IMR-90 (cell line): ENCODE measurements around the gene CCL27. TPM values are rescaled to one million over a fixed set of nuclear protein-coding genes. Genes with fewer than 3 reads are reported as not detected.

Experiments
- ATAC-seq: fragments of 200-7000 bp; cut with Tn5 transposase; 2 replicates; pipeline ENCODE4 v1.9.1; 2020; ENCODE audit warnings: low read depth, mild to moderate bottlenecking, moderate library complexity
- BruUV-seq: library from RNA; stranded (reverse); fragments of 400-500 nt; replicated peaks from 2 replicates; lab custom pipeline; 2021; lab: Mats Ljungman, UMichigan
- CTCF ChIA-PET: fragments of 300-600 bp; formaldehyde crosslinking; extraction: SDS; loops from one replicate; lab custom pipeline; 2021; ENCODE audit warnings: antibody characterized with exemption; lab: Yijun Ruan, JAX
- POLR2A ChIA-PET: fragments of 300-600 bp; sonication (Branson Sonifier 250); formaldehyde crosslinking; loops from one replicate; lab custom pipeline; 2022; ENCODE audit warnings: antibody characterized with exemption; ENCODE audit not compliant: unreplicated experiment; lab: Charles Lee
- DNase-seq: peaks from one replicate; pipeline ENCODE4 v3.0.0; 2013
- H2AFZ ChIP-seq: replicated peaks from 2 replicates; pipeline ENCODE3; 2013; ENCODE audit warnings: low read length, mild to moderate bottlenecking; ENCODE audit not compliant: poor library complexity
- H2AK5ac ChIP-seq: 2 replicates; pipeline ENCODE4 v1.6.1; 2013; ENCODE audit warnings: low read depth, low read length, inconsistent platforms
- H2AK9ac ChIP-seq: replicated peaks from 2 replicates; pipeline ENCODE3; 2013; ENCODE audit warnings: mild to moderate bottlenecking, low read depth, low read length, moderate library complexity; ENCODE audit not compliant: poor library complexity
- H2BK120ac ChIP-seq: 2 replicates; pipeline ENCODE4 v1.6.1; 2013; ENCODE audit warnings: low read depth, low read length, inconsistent platforms
- H2BK15ac ChIP-seq: 3 replicates; pipeline ENCODE4 v1.6.1; 2013; ENCODE audit warnings: low read depth, low read length, inconsistent platforms
- H2BK20ac ChIP-seq: 2 replicates; pipeline ENCODE4 v1.6.1; 2013; ENCODE audit warnings: low read depth, mild to moderate bottlenecking, inconsistent platforms, low read length, moderate library complexity
- H2BK5ac ChIP-seq: 2 replicates; pipeline ENCODE4 v1.6.1; 2013; ENCODE audit warnings: mild to moderate bottlenecking, low read depth, low read length, inconsistent platforms; ENCODE audit not compliant: poor library complexity, severe bottlenecking
- H3K14ac ChIP-seq: replicated peaks from 2 replicates; pipeline ENCODE4 v1.6.1; 2013; ENCODE audit warnings: low read depth, low read length, inconsistent platforms
- H3K18ac ChIP-seq: 2 replicates; pipeline ENCODE4 v1.6.1; 2013; ENCODE audit warnings: low read depth, low read length, control low read depth
- H3K23ac ChIP-seq: 2 replicates; pipeline ENCODE4 v1.6.1; 2013; ENCODE audit warnings: low read depth, low read length, inconsistent platforms
- H3K27ac ChIP-seq: 2 replicates; pipeline ENCODE4 v1.5.1; 2013; ENCODE audit warnings: mild to moderate bottlenecking, control low read depth, low read length; ENCODE audit not compliant: insufficient read depth
- H3K27me3 ChIP-seq: 2 replicates; pipeline ENCODE4 v1.6.1; 2013; ENCODE audit warnings: low read length; ENCODE audit not compliant: control insufficient read depth, insufficient read depth
- H3K36me3 ChIP-seq: 2 replicates; pipeline ENCODE4 v1.6.1; 2013; ENCODE audit warnings: low read length, mixed read lengths; ENCODE audit not compliant: control insufficient read depth, insufficient read depth
- H3K4ac ChIP-seq: 2 replicates; pipeline ENCODE4 v1.6.1; 2013; ENCODE audit warnings: low read depth, low read length, inconsistent platforms
- H3K4me1 ChIP-seq: 2 replicates; pipeline ENCODE4 v1.6.1; 2013; ENCODE audit warnings: low read length, mixed read lengths; ENCODE audit not compliant: control insufficient read depth, insufficient read depth
- H3K4me2 ChIP-seq: 2 replicates; pipeline ENCODE4 v1.6.1; 2013; ENCODE audit warnings: low read depth, mild to moderate bottlenecking, control low read depth, low read length, moderate library complexity
- H3K4me3 ChIP-seq: 2 replicates; pipeline ENCODE4 v1.5.1; 2013; ENCODE audit warnings: low read depth, mild to moderate bottlenecking, control low read depth, low read length, moderate library complexity; ENCODE audit not compliant: insufficient read depth
- H3K56ac ChIP-seq: 2 replicates; pipeline ENCODE4 v1.6.1; 2013; ENCODE audit warnings: low read length, inconsistent platforms; ENCODE audit not compliant: insufficient read depth; ENCODE audit errors: extremely low read depth
- H3K79me1 ChIP-seq, 2 experiments: 2 replicates each; pipeline ENCODE4 v1.6.1; 2013; ENCODE audit warnings: low read length in 2 of 2, inconsistent platforms in 1 of 2, low read depth in 1 of 2
- H3K9ac ChIP-seq: 2 replicates; pipeline ENCODE4 v1.6.1; 2013; ENCODE audit warnings: low read depth, low read length, control low read depth
- H3K9me1 ChIP-seq: 2 replicates; pipeline ENCODE4 v1.6.1; 2013; ENCODE audit warnings: low read length, inconsistent platforms; ENCODE audit not compliant: insufficient read depth
- H3K9me3 ChIP-seq: 2 replicates; pipeline ENCODE4 v1.6.1; 2013; ENCODE audit warnings: low read length; ENCODE audit not compliant: control insufficient read depth, insufficient read depth
- H4K20me1 ChIP-seq: 2 replicates; pipeline ENCODE4 v1.6.1; 2013; ENCODE audit warnings: low read length, inconsistent platforms; ENCODE audit not compliant: insufficient read depth
- H4K5ac ChIP-seq: 2 replicates; pipeline ENCODE4 v1.6.1; 2013; ENCODE audit warnings: mild to moderate bottlenecking, low read depth, low read length, control low read depth
- H4K8ac ChIP-seq, 2 experiments: 2 replicates each; pipeline ENCODE4 v1.6.1; 2013; ENCODE audit warnings: low read depth in 2 of 2, low read length in 2 of 2, control low read depth in 1 of 2, inconsistent platforms in 1 of 2
- H4K91ac ChIP-seq: 2 replicates; pipeline ENCODE4 v1.6.1; 2013; ENCODE audit warnings: low read depth, low read length, inconsistent platforms; ENCODE audit not compliant: insufficient read depth
- CHD1 ChIP-seq: IDR thresholded peaks from 2 replicates; pipeline ENCODE4 v1.6.1; 2012; ENCODE audit warnings: low read depth, low read length, improper control_type of control experiment
- WGBS, 2 experiments: methylation state at CpG; one replicate each; pipeline versions ENCODE4 v1.1.5 to v1.1.7; 2013; ENCODE audit warnings: missing lambda C conversion rate in 2 of 2; ENCODE audit not compliant: insufficient read length in 1 of 2; ENCODE audit errors: extremely low coverage in 2 of 2; 5-methylcytosine and 5-hydroxymethylcytosine counted together
- dilution Hi-C: fragments of 300-500 bp; cut with HindIII; formaldehyde crosslinking; loops from one replicate; pipeline ENCODE4 v1.14.3; 2018; ENCODE audit warnings: low sequenced_read_pairs; ENCODE audit not compliant: unreplicated experiment
- in situ Hi-C: fragments of 300-500 bp; cut with MboI; formaldehyde crosslinking; loops from 3 replicates; pipeline ENCODE4 v1.14.3; 2019; ENCODE audit warnings: low sequenced_read_pairs, inconsistent platforms, mixed read lengths
- intact Hi-C: fragments of 100-400 bp; cut with micrococcal nuclease; formaldehyde crosslinking; loops from 2 replicates; pipeline ENCODE4 v1.10.0; 2022
- polyA plus RNA-seq, 3 experiments: library from polyadenylated mRNA; depleted of rRNA; stranded (reverse); fragments of >200 nt; gene quantifications; 2 replicates each; pipeline ENCODE4 v1.2.3, GENCODE V29; 2012; ENCODE audit warnings: low replicate concordance in 1 of 3
- total RNA-seq: library from RNA; depleted of rRNA; stranded (reverse); fragments of >200 nt; gene quantifications from 2 replicates; pipeline ENCODE4 v1.2.3, GENCODE V29; 2012
- TF ChIP-seq, protein P1 (sequence below): conservative IDR thresholded peaks from 2 replicates; pipeline ENCODE4 v1.5.1; 2012; ENCODE audit warnings: mild to moderate bottlenecking, low read depth, low read length, improper control_type of control experiment

The CCL27 gene
- total and polyA plus RNA-seq, 2 of the 4 experiments (the other 2 are of a cell fraction) = 0.18 to 0.26 TPM

DNA sequence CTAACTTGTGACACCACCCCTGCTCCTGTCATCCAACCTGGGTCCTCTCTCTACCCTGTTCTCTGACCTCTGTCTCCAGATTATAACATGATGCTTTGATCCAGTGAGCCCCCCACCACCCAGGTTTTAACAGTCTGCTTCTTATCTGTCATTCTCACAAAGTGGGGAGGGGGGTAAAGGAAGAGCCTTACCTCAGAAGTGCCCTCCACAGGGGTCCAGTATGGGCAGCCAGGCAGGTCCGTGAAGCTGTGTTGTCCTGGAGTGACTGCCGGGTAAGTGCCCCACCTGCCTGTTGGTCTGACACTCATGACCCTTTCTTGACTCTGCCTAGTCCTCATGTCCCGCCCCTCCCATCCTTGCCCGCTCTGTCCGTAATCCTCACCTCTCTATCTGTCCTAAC is 7.1 kb downstream of the CCL27 start:
- no peak overlapping the region for H3K9ac ChIP-seq
- no peak overlapping the region for H2BK20ac ChIP-seq
- H3K36me3 ChIP-seq = peaks cover 4% of the 10 kb centered on the region; the same call in 1 of the 2 replicates
- H2BK15ac ChIP-seq = no peak overlapping the region
- no peak overlapping the region for H3K18ac ChIP-seq
- intact Hi-C loops = no loop called here
- H3K4me3 ChIP-seq = no peak overlapping the region
- no peak overlapping the region for H3K14ac ChIP-seq
- POLR2A ChIA-PET = no interaction called here
- no peaks in the 10 kb centered on the region for H4K20me1 ChIP-seq
- no peak for ATAC-seq
- no peak overlapping the region for H3K4ac ChIP-seq
- in situ Hi-C loops = no loop called here
- dilution Hi-C loops = no loop called here
- H4K91ac ChIP-seq = no peak overlapping the region
- H3K9me1 ChIP-seq = peaks cover 30% of the 10 kb centered on the region
- no peak overlapping the region for H2AK9ac ChIP-seq
- H3K79me1 ChIP-seq = peaks cover 0 to 29% of the 10 kb centered on the region in 2 experiments; a peak in 2 of 4 replicates
- CTCF ChIA-PET = no interaction called here
- H3K27me3 ChIP-seq = no peaks in the 10 kb centered on the region
- no peak overlapping the region for H2BK120ac ChIP-seq
- H2BK5ac ChIP-seq = no peak overlapping the region
- no peak overlapping the region for H4K8ac ChIP-seq
- DNase-seq = no peak
- no peak overlapping the region for H2AFZ ChIP-seq
- H3K23ac ChIP-seq = no peak overlapping the region
- whole genome bisulfite sequencing, 2 experiments = 87% methylated on average over 3 of the region's 5 CpGs; no CpG with 5 or more reads in 1 of the 2 experiments
- no peak for TF ChIP-seq CHD1
- TF ChIP-seq, protein P1, sequence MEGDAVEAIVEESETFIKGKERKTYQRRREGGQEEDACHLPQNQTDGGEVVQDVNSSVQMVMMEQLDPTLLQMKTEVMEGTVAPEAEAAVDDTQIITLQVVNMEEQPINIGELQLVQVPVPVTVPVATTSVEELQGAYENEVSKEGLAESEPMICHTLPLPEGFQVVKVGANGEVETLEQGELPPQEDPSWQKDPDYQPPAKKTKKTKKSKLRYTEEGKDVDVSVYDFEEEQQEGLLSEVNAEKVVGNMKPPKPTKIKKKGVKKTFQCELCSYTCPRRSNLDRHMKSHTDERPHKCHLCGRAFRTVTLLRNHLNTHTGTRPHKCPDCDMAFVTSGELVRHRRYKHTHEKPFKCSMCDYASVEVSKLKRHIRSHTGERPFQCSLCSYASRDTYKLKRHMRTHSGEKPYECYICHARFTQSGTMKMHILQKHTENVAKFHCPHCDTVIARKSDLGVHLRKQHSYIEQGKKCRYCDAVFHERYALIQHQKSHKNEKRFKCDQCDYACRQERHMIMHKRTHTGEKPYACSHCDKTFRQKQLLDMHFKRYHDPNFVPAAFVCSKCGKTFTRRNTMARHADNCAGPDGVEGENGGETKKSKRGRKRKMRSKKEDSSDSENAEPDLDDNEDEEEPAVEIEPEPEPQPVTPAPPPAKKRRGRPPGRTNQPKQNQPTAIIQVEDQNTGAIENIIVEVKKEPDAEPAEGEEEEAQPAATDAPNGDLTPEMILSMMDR = no peak
- H3K9me3 ChIP-seq = no peaks in the 10 kb centered on the region
- BruUV-seq = no TSS peak
- H3K27ac ChIP-seq = no peak overlapping the region
- H3K4me2 ChIP-seq = no peak overlapping the region
- no peak overlapping the region for H3K56ac ChIP-seq
- peaks cover 35% of the 10 kb centered on the region for H3K4me1 ChIP-seq
- no peak overlapping the region for H4K5ac ChIP-seq
- H2AK5ac ChIP-seq = no peak overlapping the region
